ENCODE data around the gene ZBTB46.
A peak's percentile ranks its signal among the peaks of the same experiment; 100 is the strongest.

Gene ZBTB46

GRCh38 chr20:63858393-63859165 is 27.5 kb upstream of the ZBTB46 start:
- peak overlapping the region; percentile 11; the same call in 1 of the 2 replicates for H3K27ac ChIP-seq
- no peak for DNase-seq (ENCODE audit: low spot score)
- ChIA-PET POLR2A (ENCODE audit: low non-redundant PET) (no interaction called here), CTCF (interaction anchor here (0.7 kb wide), 2 partner anchors 26 to 115 kb away, joined by 3 to 4 read pairs; no protein-coding TSS in a partner anchor)
- no peak for TF ChIP-seq CTCF (conservative IDR thresholded peaks at IDR 0.05; ENCODE audit: low read depth)

- no peak for TF ChIP-seq CTCF (conservative IDR thresholded peaks at IDR 0.05; ENCODE audit: low read depth)
- CTCF ChIA-PET, result interaction anchor here (0.6 to 0.7 kb wide), 3 partner anchors 27 to 180 kb away, joined by 3 to 4 read pairs (median 4); no protein-coding TSS in a partner anchor
- POLR2A ChIA-PET (ENCODE audit: low non-redundant PET), result no interaction called here
- DNase-seq (ENCODE audit: low spot score), result no peak
- peak overlapping the region; percentile 0; the same call in 1 of the 2 replicates for H3K27ac ChIP-seq
Observed at GRCh38 chr20:63857764-63858392, 26.8 kb upstream of the ZBTB46 start.

GRCh38 chr20:63856098-63856511 is 25.0 kb upstream of the ZBTB46 start:
- ChIA-PET POLR2A (ENCODE audit: low non-redundant PET) (no interaction called here), CTCF (interaction anchor here (1.2 to 2.2 kb wide), 2 partner anchors 8 to 318 kb away, joined by 3 to 11 read pairs; partner anchors contain the start of genes PTK6 and TPD52L2)
- H3K27ac ChIP-seq, result no peak overlapping the region
- DNase-seq (ENCODE audit: low spot score), result no peak
- no peak for TF ChIP-seq CTCF (conservative IDR thresholded peaks at IDR 0.05; ENCODE audit: low read depth)

GRCh38 chr20:63855363-63856097 is 24.5 kb upstream of the ZBTB46 start:
- no peak overlapping the region for H3K27ac ChIP-seq
- POLR2A ChIA-PET (ENCODE audit: low non-redundant PET), result interaction anchor here (0.6 kb wide), 1 partner anchor 1022 kb away, joined by 3 read pairs; no protein-coding TSS in a partner anchor
- no peak for DNase-seq (ENCODE audit: low spot score)

GRCh38 chr20:63854766-63855362 is 23.8 kb upstream of the ZBTB46 start:
- ChIA-PET POLR2A (ENCODE audit: low non-redundant PET) (interaction anchor here (0.6 kb wide), 1 partner anchor 319 kb away, joined by 3 read pairs; no protein-coding TSS in a partner anchor), CTCF (interaction anchor here (0.5 to 2.2 kb wide), 4 partner anchors 9 to 597 kb away, joined by 3 to 11 read pairs (median 4); partner anchors contain the start of genes PTK6 and TPD52L2)
- no peak overlapping the region for H3K27ac ChIP-seq
- no peak for DNase-seq (ENCODE audit: low spot score)
- no peak for TF ChIP-seq CTCF (conservative IDR thresholded peaks at IDR 0.05; ENCODE audit: low read depth)

More at GRCh38 chr20:63855363-63856097, 24.5 kb upstream of the ZBTB46 start:
- CTCF ChIA-PET, result interaction anchor here (0.5 to 2.2 kb wide), 4 partner anchors 9 to 598 kb away, joined by 3 to 11 read pairs (median 4); partner anchors contain the start of genes PTK6 and TPD52L2
- no peak for TF ChIP-seq CTCF (conservative IDR thresholded peaks at IDR 0.05; ENCODE audit: low read depth)

Measured in RWPE1 (cell line).